GM21360 (cell line): ENCODE measurements around the gene ATE1.

Experiments
- ATAC-seq: cut with Tn5 transposase; IDR thresholded peaks from one replicate; pipeline ENCODE4 v1.9.1; 2021; ENCODE audit warnings: mild to moderate bottlenecking, moderate library complexity; ENCODE audit not compliant: unreplicated experiment

Gene ATE1

DNA sequence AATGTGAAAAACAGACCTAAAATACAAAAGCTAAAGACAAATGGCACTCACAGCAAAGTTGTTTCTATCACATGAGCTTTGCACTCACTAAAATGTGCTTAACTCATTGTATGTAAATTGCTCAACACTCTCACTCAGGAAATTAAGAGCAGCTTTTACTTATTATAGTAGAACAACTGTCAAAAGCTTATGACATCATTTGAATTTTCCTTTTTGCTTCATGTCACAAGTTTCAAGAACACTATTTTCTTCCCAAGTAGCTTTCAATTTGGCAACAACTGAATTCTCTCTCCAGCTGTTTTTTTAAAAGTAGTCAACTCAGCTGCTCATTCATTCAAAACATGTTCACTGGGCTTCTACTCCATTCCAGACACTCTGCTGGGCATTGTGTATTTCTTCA is 46.9 kb downstream of the ATE1 start:
- ATAC-seq: no peak

DNA sequence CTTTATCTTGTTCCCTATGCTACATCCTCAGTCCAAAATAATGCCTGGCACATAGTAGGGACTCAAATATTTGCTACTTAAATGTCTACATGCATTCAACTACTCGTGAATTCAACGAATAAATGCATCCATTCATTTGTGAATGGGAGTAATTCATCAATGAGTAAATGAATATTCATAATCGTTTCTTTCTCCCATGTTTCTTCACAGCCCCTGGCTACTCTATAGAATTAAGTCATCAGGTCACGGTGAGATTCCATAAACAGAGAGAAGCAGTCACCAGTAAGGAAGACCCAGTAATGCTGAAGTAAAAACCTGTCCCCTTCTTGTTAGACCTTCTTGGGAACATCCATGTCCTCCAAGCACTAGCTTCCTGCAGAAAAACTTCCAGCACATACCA is 48.4 kb downstream of the ATE1 start:
- no peak for ATAC-seq

DNA sequence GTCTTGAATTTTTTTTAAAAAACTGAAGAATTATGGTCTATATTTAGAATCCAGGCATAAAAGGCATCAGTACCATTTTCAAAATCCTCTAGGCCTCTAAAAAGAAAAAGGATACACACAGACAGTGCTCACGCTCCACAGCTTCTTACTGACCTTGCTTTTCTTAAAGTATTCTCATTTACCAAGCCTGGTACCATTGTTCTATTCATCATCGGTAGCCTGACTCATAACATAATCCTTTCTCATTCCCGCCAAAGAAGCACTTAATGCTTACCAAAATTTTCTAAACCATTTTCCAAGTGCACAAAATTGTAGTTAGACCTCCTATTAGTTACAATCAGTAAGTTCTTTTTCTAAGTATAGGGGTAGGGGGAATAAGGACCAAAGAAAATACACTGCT is 54.6 kb downstream of the ATE1 start:
- ATAC-seq: no peak

DNA sequence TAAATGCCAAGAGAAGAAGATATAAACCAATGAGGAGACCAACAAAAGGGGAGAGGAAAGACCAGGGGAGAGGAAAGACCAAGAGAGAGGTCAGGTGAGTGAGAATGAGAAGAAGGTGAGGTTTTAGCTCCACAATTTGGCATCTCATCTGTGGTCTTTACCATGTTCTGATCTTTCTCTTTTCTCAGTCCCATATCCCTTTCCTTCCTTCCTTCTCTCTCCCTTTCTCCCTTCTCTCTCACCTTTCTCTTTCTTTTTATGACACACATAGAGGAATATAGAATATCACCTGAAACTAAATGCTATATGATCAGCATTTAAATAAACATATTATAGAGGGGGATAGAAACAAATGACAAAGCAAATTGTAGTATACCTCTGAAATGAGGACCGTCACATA is 57.4 kb downstream of the ATE1 start:
- no peak for ATAC-seq

DNA sequence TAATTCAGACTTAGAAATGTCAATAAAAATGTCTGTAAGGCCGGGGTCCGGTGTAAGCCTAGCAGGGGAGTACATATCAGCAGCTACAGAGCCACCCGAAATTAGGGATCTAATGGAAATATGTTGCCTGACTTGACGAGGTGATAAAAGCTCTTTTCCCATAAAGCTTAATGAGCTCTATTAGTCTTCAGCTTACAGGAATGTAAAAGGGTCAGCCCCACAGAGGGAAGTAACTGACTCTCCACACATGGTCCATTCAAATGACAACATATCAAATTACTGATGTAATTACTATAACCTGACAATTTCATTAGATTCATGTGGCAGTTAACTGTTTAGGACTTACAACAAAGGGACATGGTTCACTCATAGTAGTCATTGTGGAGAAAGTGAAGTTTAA is 62.3 kb downstream of the ATE1 start:
- no peak for ATAC-seq

DNA sequence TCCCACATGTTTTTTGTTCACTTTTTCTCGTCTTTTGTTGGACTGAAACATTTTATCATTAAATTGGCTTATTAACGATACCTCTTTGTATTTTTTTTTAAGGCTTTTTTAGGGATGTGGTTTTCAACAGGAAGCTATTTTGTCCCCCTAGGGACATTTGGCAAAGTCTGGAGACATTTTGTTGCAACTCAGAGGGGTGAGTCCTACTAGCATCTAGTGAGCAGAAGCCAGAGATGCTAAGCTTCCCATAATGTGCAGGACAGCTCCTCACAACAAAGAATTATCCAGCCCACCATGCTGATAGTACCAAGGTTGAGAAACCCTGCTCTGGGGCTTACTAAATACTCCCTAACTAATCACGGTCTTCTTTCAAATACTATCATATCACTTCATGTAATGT is 63.2 kb downstream of the ATE1 start:
- no peak for ATAC-seq

DNA sequence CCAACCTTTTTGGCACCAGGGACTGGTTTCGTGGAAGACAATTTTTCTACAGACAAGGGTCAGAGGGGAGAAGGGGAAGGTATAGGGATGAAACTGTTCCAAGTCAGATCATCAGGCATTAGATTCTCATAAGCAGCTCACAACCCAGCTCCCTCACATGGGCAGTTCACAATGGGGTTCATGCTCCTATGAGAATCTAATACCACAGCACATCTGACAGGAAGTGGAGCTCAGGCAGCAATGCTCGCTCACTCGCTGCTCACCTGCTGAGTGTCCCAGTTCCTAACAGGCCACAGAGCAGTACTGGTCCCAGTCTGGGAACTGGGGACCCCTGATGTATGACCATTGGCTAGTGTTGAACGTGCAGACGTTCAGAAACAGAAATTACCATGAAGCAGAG is 63.7 kb downstream of the ATE1 start:
- no peak for ATAC-seq

DNA sequence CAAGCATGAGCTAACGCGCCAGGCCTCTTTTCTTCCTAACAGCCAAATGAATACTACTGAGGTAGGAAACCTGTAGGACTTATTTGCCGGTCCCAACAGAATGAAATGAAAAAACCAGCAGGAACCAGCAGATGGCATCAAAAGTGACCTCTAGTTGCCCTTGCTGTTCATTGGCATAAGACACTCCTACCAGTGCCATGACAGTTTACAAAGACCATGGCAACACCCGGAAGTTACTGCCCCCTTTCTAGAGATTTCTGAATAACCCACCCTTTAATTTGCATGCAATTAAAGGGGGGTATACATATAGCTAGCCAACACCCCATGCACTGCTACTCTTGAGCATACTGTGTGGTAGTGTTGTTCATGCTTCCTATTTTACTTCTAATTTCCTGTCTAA is 65.2 kb downstream of the ATE1 start:
- no peak for ATAC-seq

DNA sequence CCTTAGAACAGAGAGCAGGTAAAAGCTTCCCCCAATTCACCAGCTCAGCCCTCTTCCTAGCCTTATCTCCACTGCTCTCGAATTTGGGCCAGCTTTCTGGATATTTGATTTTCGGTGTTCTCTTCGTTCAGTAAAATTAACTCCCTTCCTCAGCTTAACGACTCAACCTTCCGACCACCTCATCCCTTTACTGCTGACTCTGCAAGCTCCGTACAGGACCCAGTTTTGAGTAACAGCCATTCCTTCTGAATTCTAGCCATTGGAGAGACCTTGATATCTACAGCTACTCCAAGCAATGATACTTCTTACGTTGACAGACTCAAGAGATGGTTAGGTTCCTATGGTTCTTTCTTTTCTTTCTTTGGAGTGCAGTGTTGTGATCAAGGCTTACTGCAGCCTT is 65.8 kb downstream of the ATE1 start:
- no peak for ATAC-seq

DNA sequence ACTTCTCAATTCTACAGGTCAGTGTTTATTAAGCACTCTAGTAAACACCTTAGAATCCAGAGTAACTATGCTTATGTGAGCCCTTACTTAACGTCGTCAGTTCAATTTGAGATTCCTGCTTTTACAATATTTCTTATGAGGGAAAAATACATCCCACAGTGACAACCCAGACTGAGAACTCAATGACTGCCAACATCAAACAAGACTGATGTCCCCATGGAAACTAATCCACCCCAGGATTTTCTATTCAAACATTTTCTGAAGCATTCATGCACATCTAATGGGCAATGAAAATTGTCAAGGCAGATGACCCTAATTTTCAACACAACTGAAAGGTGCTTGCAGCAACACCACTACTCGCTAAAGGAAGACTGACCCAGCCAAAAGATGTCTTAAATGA is 67.0 kb downstream of the ATE1 start:
- no peak for ATAC-seq

DNA sequence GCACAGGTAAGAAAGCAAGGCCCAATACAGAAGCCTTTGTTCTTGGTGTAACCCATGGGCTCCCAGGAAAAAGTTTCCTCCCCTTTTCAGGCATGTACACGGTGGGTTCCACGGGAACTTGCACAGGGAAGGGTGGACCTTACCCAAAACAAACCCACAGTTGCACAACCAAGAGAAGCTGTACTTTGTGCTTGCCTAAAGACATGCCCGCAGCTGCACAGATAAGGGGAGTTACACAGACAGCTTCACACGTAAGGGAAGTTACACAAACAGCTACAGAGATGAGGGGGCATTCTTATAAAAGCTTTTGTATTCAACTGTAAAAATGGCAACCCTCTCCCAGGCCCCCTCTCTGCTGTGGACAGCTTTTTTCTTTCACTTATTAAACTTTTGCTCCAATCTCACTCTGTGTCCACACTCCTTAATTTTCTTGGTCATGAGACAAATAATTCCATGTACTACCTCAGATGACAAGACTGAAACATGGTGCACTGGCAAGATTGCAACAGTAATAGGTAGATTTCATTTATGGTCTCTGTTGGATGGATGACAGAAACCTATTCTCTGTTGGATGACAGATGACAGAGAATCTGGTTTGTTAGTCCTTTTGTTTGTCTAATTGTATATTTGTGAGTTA is 72.9 kb downstream of the ATE1 start:
- no peak for ATAC-seq

DNA sequence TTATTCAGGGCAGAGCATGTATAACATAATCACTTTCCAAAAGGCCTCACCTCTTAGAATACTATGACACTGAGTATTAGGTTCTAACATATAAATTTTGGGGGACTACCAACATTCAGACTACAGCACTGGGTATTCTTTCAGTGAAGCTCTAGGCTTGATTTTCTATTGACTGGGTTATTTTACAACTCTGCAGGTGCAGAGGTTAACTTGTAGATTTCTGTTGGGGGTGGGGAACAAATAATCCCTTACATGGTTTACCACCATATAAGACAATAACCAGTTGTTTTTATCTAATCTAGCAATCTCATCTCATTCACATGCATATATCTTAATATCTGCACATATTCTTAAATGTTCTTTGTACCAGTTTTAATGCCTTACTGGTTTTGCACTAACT is 73.9 kb downstream of the ATE1 start:
- no peak for ATAC-seq

DNA sequence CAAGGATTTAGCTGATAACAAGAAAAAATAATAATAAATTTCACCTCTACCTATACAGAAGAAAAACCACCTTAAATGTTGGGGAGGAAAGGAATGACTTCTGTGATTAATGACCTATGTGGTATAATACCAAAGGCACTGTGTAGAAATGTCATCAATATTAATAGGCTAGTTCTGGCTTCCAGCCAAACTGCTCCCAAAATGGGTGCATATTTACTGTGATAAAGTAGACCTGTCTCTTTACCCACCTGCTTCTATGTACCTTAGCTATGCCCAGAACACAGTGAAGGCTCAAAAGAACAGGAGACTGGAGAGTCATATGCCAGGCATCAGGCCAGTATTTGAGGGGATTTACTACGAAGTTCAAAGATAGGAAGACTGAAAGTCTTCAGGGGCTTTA is 76.0 kb downstream of the ATE1 start:
- no peak for ATAC-seq

DNA sequence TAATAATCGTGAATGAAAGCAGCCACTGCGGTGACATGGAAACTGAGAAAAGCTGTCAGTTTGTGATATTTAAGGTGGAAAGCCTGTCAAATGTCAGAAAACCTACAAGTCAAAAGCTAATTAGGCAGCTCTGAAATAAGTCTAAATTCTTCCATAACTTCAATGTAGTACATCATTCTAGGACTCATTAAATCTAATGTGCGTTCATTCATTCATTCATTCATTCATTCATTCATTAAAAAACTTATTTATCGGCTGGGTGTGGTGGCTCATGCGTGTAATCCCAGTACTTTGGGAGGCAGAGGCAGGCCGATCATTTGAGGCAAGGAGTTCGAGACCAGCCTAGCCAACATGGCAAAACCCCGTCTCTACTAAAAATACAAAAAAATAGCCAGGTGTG is 79.7 kb downstream of the ATE1 start:
- no peak for ATAC-seq

DNA sequence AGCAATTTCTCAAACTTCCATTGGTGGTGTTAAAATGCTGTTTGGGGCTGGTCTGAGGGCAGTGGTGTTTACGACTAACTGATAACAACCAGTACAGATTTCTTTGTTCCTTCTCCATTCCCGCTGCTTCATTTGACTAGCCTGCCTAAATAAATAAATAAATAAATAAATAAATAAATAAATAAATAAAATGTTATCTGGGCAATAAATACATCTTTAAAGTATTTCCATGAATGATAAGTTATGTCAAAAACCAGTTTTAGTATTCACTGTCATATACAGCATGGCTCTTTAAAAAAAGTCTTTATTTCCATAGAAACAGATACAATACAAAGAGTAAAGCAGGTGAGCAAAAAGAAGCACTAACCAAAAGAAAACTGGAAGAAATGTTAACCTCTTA is 81.3 kb downstream of the ATE1 start:
- no peak for ATAC-seq

DNA sequence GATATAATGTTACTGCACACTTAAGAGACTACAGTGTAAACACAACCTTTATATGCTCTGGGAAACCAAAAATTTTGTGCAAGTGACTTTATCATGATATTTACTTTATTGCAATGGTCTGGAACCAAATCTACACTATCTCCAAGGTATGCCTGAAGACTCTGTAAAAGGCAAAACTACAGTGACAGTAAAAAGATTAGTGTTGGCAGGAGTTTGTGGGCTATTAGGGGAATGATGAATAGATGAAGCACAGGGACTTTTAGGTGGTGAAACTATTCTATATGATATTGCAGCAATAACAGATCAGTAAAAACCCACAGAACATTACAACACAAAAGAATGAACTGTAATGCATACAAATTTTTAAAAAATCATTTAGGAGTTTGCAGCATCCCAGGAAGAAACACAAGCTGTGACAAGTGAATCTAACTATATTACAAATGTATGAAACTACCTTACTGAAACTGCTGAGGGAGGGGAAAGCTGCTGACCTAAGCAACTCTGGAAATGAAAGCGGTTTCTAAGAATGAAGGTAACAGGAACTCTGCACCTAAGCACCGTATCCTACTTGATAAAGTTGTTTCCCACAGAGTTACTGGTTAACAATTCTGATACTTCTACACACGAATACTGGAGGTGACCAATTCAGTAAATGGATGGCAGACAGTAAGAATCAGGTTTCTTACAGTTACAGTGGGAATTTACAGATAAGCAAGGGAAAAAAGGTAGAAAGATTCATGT is 82.6 kb downstream of the ATE1 start:
- no peak for ATAC-seq

DNA sequence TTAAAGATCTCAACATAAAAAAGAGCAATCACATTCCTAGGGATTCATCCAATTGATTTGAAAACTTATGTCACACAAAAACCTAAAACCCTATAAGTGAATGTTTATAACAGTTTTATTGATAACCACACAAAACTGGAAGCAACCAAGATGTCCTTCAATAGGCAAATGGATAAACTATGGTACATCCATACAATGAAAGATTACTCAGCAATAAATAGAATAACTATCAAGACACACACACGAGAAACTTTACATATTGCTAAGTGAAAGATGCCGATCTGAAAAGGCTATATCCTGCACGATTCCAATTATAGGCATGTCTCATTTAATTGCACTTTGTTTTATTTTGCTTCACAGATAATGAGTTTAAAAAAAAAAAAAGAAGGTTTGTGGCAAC is 83.3 kb downstream of the ATE1 start:
- no peak for ATAC-seq

DNA sequence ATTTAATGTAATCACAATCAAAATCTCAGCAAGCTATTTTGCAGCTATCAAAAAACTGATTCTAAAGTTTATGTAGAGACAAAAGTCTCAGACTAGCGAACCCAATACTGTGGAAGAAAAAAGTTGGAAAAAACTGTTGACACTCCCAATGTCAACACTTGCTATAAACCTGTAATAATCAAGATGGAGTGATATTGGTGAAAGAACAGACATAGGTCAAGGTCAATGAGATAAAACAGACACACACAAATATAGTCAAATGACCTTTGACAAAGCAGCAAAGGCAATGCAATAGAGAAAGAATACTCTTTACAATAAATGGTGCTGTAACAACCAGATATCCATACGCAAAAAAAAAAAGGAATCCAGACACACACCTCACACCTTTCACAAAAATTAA is 84.5 kb downstream of the ATE1 start:
- ATAC-seq: no peak

DNA sequence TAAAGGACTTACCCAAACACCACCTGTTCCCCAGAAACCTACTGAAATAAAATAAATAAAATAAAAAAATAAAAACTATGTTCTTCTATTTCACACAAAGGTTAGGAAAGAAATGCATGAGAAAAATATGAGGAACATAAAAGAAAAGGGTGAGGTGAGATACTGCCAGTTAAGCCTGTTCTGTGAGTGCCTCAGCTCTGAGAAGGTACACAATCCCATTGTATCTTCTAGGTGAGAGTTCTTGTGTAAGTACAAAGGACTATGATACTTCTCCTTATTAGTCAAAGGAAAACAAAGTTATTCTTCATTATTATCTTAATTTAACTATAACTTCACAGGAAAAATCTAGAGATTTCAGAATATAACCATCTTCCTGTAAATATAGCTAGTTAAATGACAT is 86.0 kb downstream of the ATE1 start:
- no peak for ATAC-seq

DNA sequence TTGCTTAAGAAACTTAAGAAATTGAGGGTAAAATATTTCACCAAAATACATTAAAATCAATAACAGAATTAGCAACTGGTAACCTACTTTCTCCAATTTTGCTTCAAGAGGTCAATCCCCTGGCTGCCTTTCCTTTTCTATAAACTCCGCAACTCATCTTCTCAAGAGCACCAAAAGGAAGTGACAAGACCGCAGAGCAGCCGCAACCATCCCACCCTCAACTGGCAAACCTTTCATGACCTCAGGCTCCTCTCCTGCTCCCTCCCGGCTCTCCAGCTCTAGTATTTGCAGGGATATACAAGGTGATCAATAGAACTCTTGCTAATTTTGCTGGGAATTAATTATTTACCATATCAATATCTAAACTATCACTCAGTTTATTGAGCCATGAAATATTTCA is 88.9 kb downstream of the ATE1 start:
- no peak for ATAC-seq

DNA sequence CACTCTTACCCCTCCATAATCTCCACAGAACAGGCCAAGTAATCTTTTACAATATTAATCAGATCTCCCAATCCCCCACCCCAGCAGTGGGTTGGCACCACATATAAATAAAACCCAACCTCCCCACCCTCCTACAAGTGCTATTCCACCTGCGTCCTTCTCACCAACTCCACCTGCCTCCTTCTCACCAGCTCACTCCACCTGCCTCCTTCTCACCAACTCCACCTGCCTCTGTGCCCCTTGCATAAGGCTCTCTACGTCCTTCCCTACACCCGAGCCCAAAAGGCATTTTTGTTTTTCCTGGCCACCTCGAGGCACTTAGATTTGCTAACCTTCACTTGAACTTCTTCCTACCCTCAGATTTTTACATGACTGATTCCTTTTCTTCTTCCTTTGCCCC is 89.7 kb downstream of the ATE1 start:
- no peak for ATAC-seq

DNA sequence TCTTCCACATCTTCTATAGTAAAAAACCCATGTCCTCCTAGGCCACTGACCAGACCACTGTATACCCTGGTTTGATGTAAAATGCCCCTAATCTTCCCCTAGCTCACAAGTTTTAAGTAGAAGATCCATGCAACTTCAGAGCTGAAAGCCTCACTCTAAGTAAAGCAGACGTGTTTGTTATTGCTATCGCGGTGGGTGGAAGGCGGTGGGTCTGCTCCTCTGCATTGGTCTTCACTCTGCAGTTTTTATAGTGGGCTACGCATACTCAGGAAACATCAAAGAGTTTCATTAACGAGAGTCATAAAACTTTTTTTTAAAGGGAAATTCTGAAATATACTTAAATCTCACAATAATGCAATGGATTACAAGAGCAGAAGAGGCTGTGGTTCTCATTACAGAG is 91.7 kb downstream of the ATE1 start:
- no peak for ATAC-seq

DNA sequence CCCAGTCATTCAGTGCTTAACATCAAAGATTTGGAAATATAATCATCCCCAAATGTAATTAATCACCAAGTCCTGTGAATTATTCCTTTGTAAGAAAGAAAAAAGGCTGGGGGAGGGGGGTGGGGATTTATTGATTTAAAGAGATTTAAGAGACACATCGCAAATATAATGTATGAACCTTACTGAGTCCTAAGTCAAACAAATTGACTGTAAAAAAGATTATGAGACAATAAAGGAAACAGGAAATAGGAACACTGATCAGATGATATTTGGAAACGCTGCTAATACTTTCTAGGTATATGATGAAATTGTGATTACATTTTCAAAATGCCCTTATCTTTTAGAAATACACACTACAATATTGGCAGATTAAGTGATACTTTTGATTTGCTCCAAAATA is 92.5 kb downstream of the ATE1 start:
- ATAC-seq: no peak
